HEK293 (cell line): ENCODE measurements around the gene LRRC27.

Source experiments
- CTCF ChIA-PET: fragments of 350-600 bp; formaldehyde crosslinking; extraction: SDS; loops from one replicate; lab custom pipeline; 2021; ENCODE audit warnings: antibody characterized with exemption; lab: Yijun Ruan, JAX
- POLR2A ChIA-PET: fragments of 300-600 bp; formaldehyde crosslinking; extraction: SDS; loops from one replicate; lab custom pipeline; 2020; ENCODE audit warnings: antibody characterized with exemption, inconsistent platforms; lab: Yijun Ruan, JAX
- H3K27ac ChIP-seq: fragments of 200-500 bp; sonication (Bioruptor generic); 2 replicates; pipeline ENCODE4 v1.5.1; 2014; ENCODE audit warnings: low read depth, low read length, control low read depth, inconsistent platforms; ENCODE audit errors: extremely low read depth
- H3K36me3 ChIP-seq, 2 experiments: fragments of 200-500 bp in 1 of 2; sonication (Bioruptor generic) in 1 of 2; 1 replicate in 1 of 2; 2 replicates in 1 of 2; pipeline ENCODE4 v1.5.1; 2014 to 2017; ENCODE audit warnings: inconsistent platforms in 2 of 2, low read length in 2 of 2; ENCODE audit not compliant: control insufficient read depth in 2 of 2, insufficient read depth in 1 of 2
- H3K4me1 ChIP-seq: fragments of 200-500 bp; sonication (Bioruptor generic); 2 replicates; pipeline ENCODE4 v1.5.1; 2014; ENCODE audit warnings: mild to moderate bottlenecking, low read length, inconsistent platforms; ENCODE audit not compliant: control insufficient read depth, insufficient read depth
- H3K4me3 ChIP-seq: 2 replicates; pipeline ENCODE4 v1.5.1; 2011; ENCODE audit warnings: low read depth, mild to moderate bottlenecking, control low read depth, low read length, moderate library complexity
- H3K9me3 ChIP-seq: fragments of 200-500 bp; sonication (Bioruptor generic); 2 replicates; pipeline ENCODE4 v1.5.1; 2014; ENCODE audit warnings: low read depth, low read length, inconsistent platforms; ENCODE audit not compliant: control insufficient read depth, insufficient read depth
- ATF2 ChIP-seq: fragments of 450-650 bp; formaldehyde crosslinking; IDR thresholded peaks from 2 replicates; pipeline ENCODE4 v1.5.1; 2016; ENCODE audit warnings: missing biosample characterization, missing genetic modification characterization, low read depth
- GLI2 ChIP-seq: fragments of 450-650 bp; formaldehyde crosslinking; IDR thresholded peaks from 2 replicates; pipeline ENCODE4; 2017; ENCODE audit warnings: missing biosample characterization, missing genetic modification characterization, low read depth, borderline replicate concordance
- HOXC10 ChIP-seq: sonication (generic); formaldehyde crosslinking; IDR thresholded peaks from 2 replicates; pipeline ENCODE4 v1.8.1; 2023; ENCODE audit warnings: mild to moderate bottlenecking, missing genetic modification reagents
- KLF9 ChIP-seq: fragments of 450-650 bp; formaldehyde crosslinking; IDR thresholded peaks from 2 replicates; pipeline ENCODE4 v1.5.1; 2016; ENCODE audit warnings: missing biosample characterization, missing genetic modification characterization, low read depth
- MYNN ChIP-seq: fragments of 450-650 bp; formaldehyde crosslinking; IDR thresholded peaks from 2 replicates; pipeline ENCODE4 v1.5.1; 2016; ENCODE audit warnings: missing biosample characterization, missing genetic modification characterization, borderline replicate concordance
- REPIN1 ChIP-seq: fragments of 450-650 bp; formaldehyde crosslinking; IDR thresholded peaks from 2 replicates; pipeline ENCODE4 v1.5.1; 2017; ENCODE audit warnings: missing biosample characterization, missing genetic modification characterization, low read depth
- ZBTB8A ChIP-seq: fragments of 450-650 bp; formaldehyde crosslinking; IDR thresholded peaks from 2 replicates; pipeline ENCODE4 v1.5.1; 2016; ENCODE audit warnings: missing biosample characterization, missing genetic modification characterization
- ZFP69B ChIP-seq: fragments of 450-650 bp; formaldehyde crosslinking; IDR thresholded peaks from 2 replicates; pipeline ENCODE4 v1.5.1; 2016; ENCODE audit warnings: missing biosample characterization, missing genetic modification characterization
- ZIC2 ChIP-seq: fragments of 450-650 bp; formaldehyde crosslinking; IDR thresholded peaks from 2 replicates; pipeline ENCODE4 v1.5.1; 2016; ENCODE audit warnings: missing biosample characterization, missing genetic modification characterization
- ZNF138 ChIP-seq: fragments of 450-650 bp; formaldehyde crosslinking; IDR thresholded peaks from 2 replicates; pipeline ENCODE4 v1.5.1; 2016; ENCODE audit warnings: missing biosample characterization, missing genetic modification characterization, borderline replicate concordance
- ZNF514 ChIP-seq: fragments of 450-650 bp; formaldehyde crosslinking; IDR thresholded peaks from 2 replicates; pipeline ENCODE4 v1.5.1; 2016; ENCODE audit warnings: missing biosample characterization, missing genetic modification characterization
- ZNF555 ChIP-seq: fragments of 450-650 bp; formaldehyde crosslinking; conservative IDR thresholded peaks from 2 replicates; pipeline ENCODE4 v1.5.1; 2017; ENCODE audit warnings: missing biosample characterization, mild to moderate bottlenecking, missing genetic modification characterization, inconsistent platforms
- ZNF571 ChIP-seq: fragments of 450-650 bp; formaldehyde crosslinking; IDR thresholded peaks from 2 replicates; pipeline ENCODE4 v1.5.0; 2017; ENCODE audit warnings: missing biosample characterization, missing genetic modification characterization
- ZNF580 ChIP-seq: fragments of 450-650 bp; formaldehyde crosslinking; IDR thresholded peaks from 2 replicates; pipeline ENCODE4 v1.5.1; 2016; ENCODE audit warnings: missing biosample characterization, missing genetic modification characterization
- ZNF658 ChIP-seq: fragments of 450-650 bp; formaldehyde crosslinking; IDR thresholded peaks from 2 replicates; pipeline ENCODE4; 2016; ENCODE audit warnings: missing biosample characterization, missing genetic modification characterization
- ZNF843 ChIP-seq: fragments of 450-650 bp; formaldehyde crosslinking; IDR thresholded peaks from 2 replicates; pipeline ENCODE4 v1.5.1; 2016; ENCODE audit warnings: missing biosample characterization, missing genetic modification characterization
- TF ChIP-seq, protein P1 (sequence below): fragments of 450-650 bp; formaldehyde crosslinking; IDR thresholded peaks from 2 replicates; pipeline ENCODE4 v1.5.1; 2016; ENCODE audit warnings: missing biosample characterization, missing genetic modification characterization, borderline replicate concordance
- TF ChIP-seq, protein P2 (sequence below): fragments of 450-650 bp; formaldehyde crosslinking; IDR thresholded peaks from 2 replicates; pipeline ENCODE4 v1.5.1; 2016; ENCODE audit warnings: missing biosample characterization, missing genetic modification characterization
- TF ChIP-seq, protein P3 (sequence below): fragments of 450-650 bp; formaldehyde crosslinking; IDR thresholded peaks from 2 replicates; pipeline ENCODE4 v1.5.1; 2016; ENCODE audit warnings: missing biosample characterization, missing genetic modification characterization

LRRC27 gene

DNA sequence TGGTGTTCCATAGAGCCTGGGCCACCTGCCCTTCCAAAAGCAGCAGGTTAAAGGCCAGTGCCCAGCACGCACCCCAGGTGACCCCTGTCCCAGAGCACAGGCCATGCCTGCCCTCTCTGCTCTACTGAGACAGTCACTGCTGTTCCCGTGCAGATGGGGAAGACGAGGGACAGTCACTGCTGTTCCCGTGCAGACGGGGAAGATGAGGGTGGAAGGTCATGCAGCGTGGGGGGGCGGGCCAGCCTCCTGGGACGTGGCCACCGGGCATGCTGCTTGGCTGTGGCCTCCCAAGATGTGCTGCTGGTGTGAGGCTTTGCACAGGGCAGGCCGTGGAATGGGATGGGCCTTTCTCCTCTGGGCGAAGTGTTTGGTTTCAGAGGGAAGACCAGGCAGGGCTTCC, 18.4 kb downstream of the LRRC27 start:
- CTCF ChIA-PET: interaction anchor here (1.2 to 2.6 kb wide), 2 partner anchors 111 to 126 kb away, joined by 3 to 12 read pairs; no protein-coding TSS in a partner anchor

More for the DNA sequence above, 18.4 kb downstream of the LRRC27 start:
- Histone ChIP-seq H3K36me3 (no peaks in the 10 kb centered on the region), H3K9me3 (no peaks in the 10 kb centered on the region), H3K27ac (no peak overlapping the region), H3K4me1 (no peaks in the 10 kb centered on the region), H3K4me3 (no peak overlapping the region)
- TF ChIP-seq MYNN (tag by site-specific recombination): no peak
- no peak for TF ChIP-seq ZNF843 (tag by site-specific recombination)
- no peak for TF ChIP-seq ZNF580 (tag by site-specific recombination)
- TF ChIP-seq HOXC10 (CRISPR knock-in tag): no peak
- TF ChIP-seq ATF2: no peak
- TF ChIP-seq ZNF514 (tag by site-specific recombination): no peak
- no peak for TF ChIP-seq ZIC2 (tag by site-specific recombination)
- no peak for TF ChIP-seq ZNF138 (tag by site-specific recombination)
- no peak for TF ChIP-seq REPIN1 (tag by site-specific recombination)
- TF ChIP-seq, protein P1, sequence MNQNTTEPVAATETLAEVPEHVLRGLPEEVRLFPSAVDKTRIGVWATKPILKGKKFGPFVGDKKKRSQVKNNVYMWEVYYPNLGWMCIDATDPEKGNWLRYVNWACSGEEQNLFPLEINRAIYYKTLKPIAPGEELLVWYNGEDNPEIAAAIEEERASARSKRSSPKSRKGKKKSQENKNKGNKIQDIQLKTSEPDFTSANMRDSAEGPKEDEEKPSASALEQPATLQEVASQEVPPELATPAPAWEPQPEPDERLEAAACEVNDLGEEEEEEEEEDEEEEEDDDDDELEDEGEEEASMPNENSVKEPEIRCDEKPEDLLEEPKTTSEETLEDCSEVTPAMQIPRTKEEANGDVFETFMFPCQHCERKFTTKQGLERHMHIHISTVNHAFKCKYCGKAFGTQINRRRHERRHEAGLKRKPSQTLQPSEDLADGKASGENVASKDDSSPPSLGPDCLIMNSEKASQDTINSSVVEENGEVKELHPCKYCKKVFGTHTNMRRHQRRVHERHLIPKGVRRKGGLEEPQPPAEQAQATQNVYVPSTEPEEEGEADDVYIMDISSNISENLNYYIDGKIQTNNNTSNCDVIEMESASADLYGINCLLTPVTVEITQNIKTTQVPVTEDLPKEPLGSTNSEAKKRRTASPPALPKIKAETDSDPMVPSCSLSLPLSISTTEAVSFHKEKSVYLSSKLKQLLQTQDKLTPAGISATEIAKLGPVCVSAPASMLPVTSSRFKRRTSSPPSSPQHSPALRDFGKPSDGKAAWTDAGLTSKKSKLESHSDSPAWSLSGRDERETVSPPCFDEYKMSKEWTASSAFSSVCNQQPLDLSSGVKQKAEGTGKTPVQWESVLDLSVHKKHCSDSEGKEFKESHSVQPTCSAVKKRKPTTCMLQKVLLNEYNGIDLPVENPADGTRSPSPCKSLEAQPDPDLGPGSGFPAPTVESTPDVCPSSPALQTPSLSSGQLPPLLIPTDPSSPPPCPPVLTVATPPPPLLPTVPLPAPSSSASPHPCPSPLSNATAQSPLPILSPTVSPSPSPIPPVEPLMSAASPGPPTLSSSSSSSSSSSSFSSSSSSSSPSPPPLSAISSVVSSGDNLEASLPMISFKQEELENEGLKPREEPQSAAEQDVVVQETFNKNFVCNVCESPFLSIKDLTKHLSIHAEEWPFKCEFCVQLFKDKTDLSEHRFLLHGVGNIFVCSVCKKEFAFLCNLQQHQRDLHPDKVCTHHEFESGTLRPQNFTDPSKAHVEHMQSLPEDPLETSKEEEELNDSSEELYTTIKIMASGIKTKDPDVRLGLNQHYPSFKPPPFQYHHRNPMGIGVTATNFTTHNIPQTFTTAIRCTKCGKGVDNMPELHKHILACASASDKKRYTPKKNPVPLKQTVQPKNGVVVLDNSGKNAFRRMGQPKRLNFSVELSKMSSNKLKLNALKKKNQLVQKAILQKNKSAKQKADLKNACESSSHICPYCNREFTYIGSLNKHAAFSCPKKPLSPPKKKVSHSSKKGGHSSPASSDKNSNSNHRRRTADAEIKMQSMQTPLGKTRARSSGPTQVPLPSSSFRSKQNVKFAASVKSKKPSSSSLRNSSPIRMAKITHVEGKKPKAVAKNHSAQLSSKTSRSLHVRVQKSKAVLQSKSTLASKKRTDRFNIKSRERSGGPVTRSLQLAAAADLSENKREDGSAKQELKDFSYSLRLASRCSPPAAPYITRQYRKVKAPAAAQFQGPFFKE: no peak
- TF ChIP-seq GLI2 (tag by site-specific recombination): no peak
- TF ChIP-seq KLF9 (tag by site-specific recombination): no peak
- TF ChIP-seq, protein P2, sequence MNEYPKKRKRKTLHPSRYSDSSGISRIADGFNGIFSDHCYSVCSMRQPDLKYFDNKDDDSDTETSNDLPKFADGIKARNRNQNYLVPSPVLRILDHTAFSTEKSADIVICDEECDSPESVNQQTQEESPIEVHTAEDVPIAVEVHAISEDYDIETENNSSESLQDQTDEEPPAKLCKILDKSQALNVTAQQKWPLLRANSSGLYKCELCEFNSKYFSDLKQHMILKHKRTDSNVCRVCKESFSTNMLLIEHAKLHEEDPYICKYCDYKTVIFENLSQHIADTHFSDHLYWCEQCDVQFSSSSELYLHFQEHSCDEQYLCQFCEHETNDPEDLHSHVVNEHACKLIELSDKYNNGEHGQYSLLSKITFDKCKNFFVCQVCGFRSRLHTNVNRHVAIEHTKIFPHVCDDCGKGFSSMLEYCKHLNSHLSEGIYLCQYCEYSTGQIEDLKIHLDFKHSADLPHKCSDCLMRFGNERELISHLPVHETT (tag by site-specific recombination): no peak
- TF ChIP-seq ZNF658 (tag by site-specific recombination): no peak
- TF ChIP-seq, protein P3, sequence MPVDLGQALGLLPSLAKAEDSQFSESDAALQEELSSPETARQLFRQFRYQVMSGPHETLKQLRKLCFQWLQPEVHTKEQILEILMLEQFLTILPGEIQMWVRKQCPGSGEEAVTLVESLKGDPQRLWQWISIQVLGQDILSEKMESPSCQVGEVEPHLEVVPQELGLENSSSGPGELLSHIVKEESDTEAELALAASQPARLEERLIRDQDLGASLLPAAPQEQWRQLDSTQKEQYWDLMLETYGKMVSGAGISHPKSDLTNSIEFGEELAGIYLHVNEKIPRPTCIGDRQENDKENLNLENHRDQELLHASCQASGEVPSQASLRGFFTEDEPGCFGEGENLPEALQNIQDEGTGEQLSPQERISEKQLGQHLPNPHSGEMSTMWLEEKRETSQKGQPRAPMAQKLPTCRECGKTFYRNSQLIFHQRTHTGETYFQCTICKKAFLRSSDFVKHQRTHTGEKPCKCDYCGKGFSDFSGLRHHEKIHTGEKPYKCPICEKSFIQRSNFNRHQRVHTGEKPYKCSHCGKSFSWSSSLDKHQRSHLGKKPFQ (tag by site-specific recombination): no peak
- TF ChIP-seq ZNF571: no peak
- no peak for TF ChIP-seq ZNF555 (tag by site-specific recombination)
- TF ChIP-seq ZBTB8A (tag by site-specific recombination): no peak
- no peak for TF ChIP-seq ZFP69B (tag by site-specific recombination)
- POLR2A ChIA-PET: interaction anchor here (0.6 kb wide), 1 partner anchor 94 kb away, joined by 8 read pairs; no protein-coding TSS in a partner anchor
